GM12875 (cell line): ENCODE measurements around the gene TACC3.
A peak's percentile ranks its signal among the peaks of the same experiment; 100 is the strongest.

Experiments
- H3K4me3 ChIP-seq: one replicate; pipeline ENCODE4 v1.5.1; 2011; ENCODE audit warnings: low read depth, low read length, control low read depth
- CTCF ChIP-seq: IDR thresholded peaks from 2 replicates; pipeline ENCODE4 v1.5.1; 2011; ENCODE audit warnings: low read depth, mild to moderate bottlenecking, control low read depth, inconsistent platforms, low read length, moderate library complexity, borderline replicate concordance; ENCODE audit not compliant: insufficient read depth

The TACC3 gene

GRCh38 chr4:1713003-1713851 lies 8.1 kb upstream of the TACC3 start:
- peak overlapping the region; percentile 90 for H3K4me3 ChIP-seq
- no peak for TF ChIP-seq CTCF

- TF ChIP-seq CTCF: no peak
- peak overlapping the region; percentile 90 for H3K4me3 ChIP-seq
These were observed 6.9 kb upstream of the TACC3 start for GRCh38 chr4:1714303-1715001.

- peak overlapping the region; percentile 90 for H3K4me3 ChIP-seq
- no peak for TF ChIP-seq CTCF
These were observed 6.1 kb upstream of the TACC3 start for GRCh38 chr4:1715002-1715758.

- TF ChIP-seq CTCF: no peak
- no peak overlapping the region for H3K4me3 ChIP-seq
These were observed 5.0 kb upstream of the TACC3 start for GRCh38 chr4:1716065-1716945.

- TF ChIP-seq CTCF: no peak
- H3K4me3 ChIP-seq: no peak overlapping the region
These were observed 3.9 kb upstream of the TACC3 start for GRCh38 chr4:1717129-1718094.
